B cell (primary cell): ENCODE results near the gene KRT20. TPM values are rescaled to one million over a fixed set of nuclear protein-coding genes. Genes with fewer than 3 reads are reported as not detected.

Source experiments
- ATAC-seq: fragments of 200-7000 bp; cut with Tn5 transposase; one replicate; pipeline ENCODE4 v1.10.0; 2021; ENCODE audit warnings: low read depth, mild to moderate bottlenecking, moderate number of reproducible peaks, moderate library complexity
- CTCF ChIA-PET: fragments of 350-600 bp; sonication (Branson Sonifier 250); formaldehyde crosslinking; loops from one replicate; lab custom pipeline; 2021; ENCODE audit warnings: antibody characterized with exemption, inconsistent platforms; lab: Charles Lee
- POLR2A ChIA-PET: fragments of 350-600 bp; sonication (Branson Sonifier 250); formaldehyde crosslinking; loops from one replicate; lab custom pipeline; 2021; ENCODE audit warnings: antibody characterized with exemption; lab: Charles Lee
- DNase-seq: peaks from one replicate; pipeline ENCODE4 v3.0.0; 2013
- H2AFZ ChIP-seq: 2 replicates; pipeline ENCODE4 v1.6.1; 2012; ENCODE audit warnings: mild to moderate bottlenecking, low read depth, low read length; ENCODE audit not compliant: insufficient read depth, poor library complexity, severe bottlenecking
- H3K27ac ChIP-seq, 2 donors: 1 replicate in 1 of 2; 2 replicates in 1 of 2; pipeline ENCODE4 v1.5.1; 2012 to 2013; ENCODE audit warnings: low read length in 2 of 2, mild to moderate bottlenecking in 2 of 2, moderate library complexity in 1 of 2
- H3K27me3 ChIP-seq, 4 experiments: fragments of 200-600 bp in 1 of 4; sonication (generic) in 1 of 4; replicated peaks in 1 of 4; 1 replicate in 2 of 4; 2 replicates in 2 of 4; pipeline versions ENCODE4 v1.6.1 to v1.7.0; 2013 to 2016; ENCODE audit warnings: low read length in 3 of 4, mild to moderate bottlenecking in 2 of 4, mixed read lengths in 1 of 4, moderate library complexity in 1 of 4; ENCODE audit not compliant: insufficient read depth in 4 of 4, control insufficient read depth in 3 of 4; ENCODE audit errors: control extremely low read depth in 1 of 4
- H3K36me3 ChIP-seq, 2 experiments: replicated peaks in 1 of 2; 1 replicate in 1 of 2; 2 replicates in 1 of 2; pipeline versions ENCODE4 v1.6.1 to v1.7.1; 2013; ENCODE audit warnings: low read length in 1 of 2; ENCODE audit not compliant: insufficient read depth in 2 of 2, control insufficient read depth in 1 of 2; ENCODE audit errors: control extremely low read depth in 1 of 2, extremely low read depth in 1 of 2
- H3K4me1 ChIP-seq, 2 donors: fragments of 200-600 bp in 1 of 2; sonication (generic) in 1 of 2; 1 replicate in 1 of 2; 2 replicates in 1 of 2; pipeline versions ENCODE4 v1.5.1 to v1.6.1; 2013 to 2017; ENCODE audit warnings: low read length in 2 of 2; ENCODE audit not compliant: control insufficient read depth in 2 of 2, insufficient read depth in 2 of 2
- H3K4me2 ChIP-seq: replicated peaks from 2 replicates; pipeline ENCODE3; 2012; ENCODE audit warnings: mild to moderate bottlenecking, low read depth, low read length; ENCODE audit not compliant: poor library complexity, severe bottlenecking
- H3K4me3 ChIP-seq, 5 experiments: fragments of 200-600 bp in 1 of 5; sonication (generic) in 1 of 5; 1 replicate in 3 of 5; 2 replicates in 2 of 5; pipeline versions ENCODE4 v1.5.1 to v1.7.0; 2011 to 2016; ENCODE audit warnings: low read length in 4 of 5, mild to moderate bottlenecking in 4 of 5, low read depth in 2 of 5, control low read depth in 1 of 5, moderate library complexity in 1 of 5; ENCODE audit not compliant: insufficient read depth in 1 of 5; ENCODE audit errors: control extremely low read depth in 1 of 5, extremely low read depth in 1 of 5
- H3K79me2 ChIP-seq: fragments of 200-600 bp; sonication (generic); one replicate; pipeline ENCODE4 v1.6.0; 2016; ENCODE audit warnings: low read length; ENCODE audit not compliant: control insufficient read depth, insufficient read depth
- H3K9ac ChIP-seq: fragments of 200-600 bp; sonication (generic); 2 replicates; pipeline ENCODE4 v1.6.1; 2017; ENCODE audit warnings: mild to moderate bottlenecking, low read length, moderate library complexity
- H3K9me3 ChIP-seq, 3 donors: one replicate each; pipeline versions ENCODE4 v1.6.1 to v1.7.1; 2013; ENCODE audit warnings: low read length in 2 of 3; ENCODE audit not compliant: control insufficient read depth in 2 of 3, insufficient read depth in 1 of 3; ENCODE audit errors: control extremely low read depth in 1 of 3
- H4K20me1 ChIP-seq: 2 replicates; pipeline ENCODE4 v1.6.0; 2012; ENCODE audit warnings: mild to moderate bottlenecking, low read length; ENCODE audit not compliant: insufficient read depth, control insufficient read depth, poor library complexity, severe bottlenecking
- H3K27ac Mint-ChIP-seq: one replicate; pipeline ENCODE4 v1.8.0; 2021; ENCODE audit warnings: mixed read lengths
- H3K27me3 Mint-ChIP-seq: one replicate; pipeline ENCODE4 v1.8.0; 2021; ENCODE audit warnings: mixed read lengths
- H3K4me1 Mint-ChIP-seq: one replicate; pipeline ENCODE4 v1.8.0; 2021; ENCODE audit warnings: mixed read lengths
- H3K4me3 Mint-ChIP-seq: one replicate; pipeline ENCODE4 v1.8.0; 2021; ENCODE audit warnings: mixed read lengths
- H3K9me3 Mint-ChIP-seq: one replicate; pipeline ENCODE4 v1.8.0; 2022; ENCODE audit warnings: mixed read lengths; ENCODE audit not compliant: insufficient read depth
- EZH2 ChIP-seq: IDR thresholded peaks from 2 replicates; pipeline ENCODE4 v1.6.1; 2012; ENCODE audit warnings: borderline replicate concordance, low read depth, mild to moderate bottlenecking, moderate library complexity, low read length; ENCODE audit not compliant: insufficient read depth, poor library complexity, severe bottlenecking
- WGBS: methylation state at CpG from one replicate; pipeline ENCODE4 v1.1.5; 2013; ENCODE audit warnings: missing lambda C conversion rate; ENCODE audit not compliant: insufficient coverage; 5-methylcytosine and 5-hydroxymethylcytosine counted together
- intact Hi-C: fragments of 100-400 bp; cut with micrococcal nuclease; formaldehyde crosslinking; loops from one replicate; pipeline ENCODE4 v1.10.0; 2022
- polyA plus RNA-seq: library from polyadenylated mRNA; depleted of rRNA; stranded (reverse); fragments of >200 nt; gene quantifications from 2 replicates; pipeline ENCODE4 v1.2.3, GENCODE V29; 2012
- total RNA-seq, 2 donors: library from RNA; stranded (reverse); fragments of 120-200 nt in 1 of 2; gene quantifications; 1 replicate in 1 of 2; 2 replicates in 1 of 2; pipeline versions ENCODE4 v1.2.3 to v1.2.4, GENCODE V29; 2013 to 2022
- TF ChIP-seq, protein P1 (sequence below): fragments of 200-600 bp; IDR thresholded peaks from one replicate; pipeline ENCODE4 v1.8.0; 2022; ENCODE audit warnings: antibody characterized with exemption, mild to moderate bottlenecking

KRT20 gene
- total and polyA plus RNA-seq, 2 donors (not counting 1 experiment from before 2014, with no cell fraction given), result not detected

DNA sequence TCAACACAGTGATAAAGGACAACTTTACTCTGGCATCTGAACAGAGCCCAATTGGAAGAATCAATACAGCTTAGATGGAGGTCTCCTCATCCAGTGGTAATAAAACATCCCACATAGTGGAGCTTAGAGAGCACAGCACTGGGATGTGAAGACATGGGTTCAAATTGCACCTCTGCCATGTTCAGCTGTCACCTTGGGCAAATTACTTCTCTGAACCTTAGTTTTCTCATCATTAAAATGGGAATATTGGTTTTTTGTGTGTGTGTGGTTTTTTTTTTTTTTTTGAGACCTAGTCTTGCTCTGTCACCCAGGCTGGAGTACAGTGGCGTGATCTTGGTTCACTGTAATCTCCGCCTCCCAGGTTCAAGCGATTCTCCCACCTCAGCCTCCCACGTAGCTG lies 49.0 kb downstream of the KRT20 start:
- H3K4me3 ChIP-seq, result no peak overlapping the region
- Mint-ChIP-seq H3K4me3 (no peak overlapping the region), H3K4me1 (no peaks in the 10 kb centered on the region), H3K9me3 (no peaks in the 10 kb centered on the region), H3K27me3 (peaks cover 11% of the 10 kb centered on the region), H3K27ac (no peak overlapping the region)
- TF ChIP-seq, protein P1, sequence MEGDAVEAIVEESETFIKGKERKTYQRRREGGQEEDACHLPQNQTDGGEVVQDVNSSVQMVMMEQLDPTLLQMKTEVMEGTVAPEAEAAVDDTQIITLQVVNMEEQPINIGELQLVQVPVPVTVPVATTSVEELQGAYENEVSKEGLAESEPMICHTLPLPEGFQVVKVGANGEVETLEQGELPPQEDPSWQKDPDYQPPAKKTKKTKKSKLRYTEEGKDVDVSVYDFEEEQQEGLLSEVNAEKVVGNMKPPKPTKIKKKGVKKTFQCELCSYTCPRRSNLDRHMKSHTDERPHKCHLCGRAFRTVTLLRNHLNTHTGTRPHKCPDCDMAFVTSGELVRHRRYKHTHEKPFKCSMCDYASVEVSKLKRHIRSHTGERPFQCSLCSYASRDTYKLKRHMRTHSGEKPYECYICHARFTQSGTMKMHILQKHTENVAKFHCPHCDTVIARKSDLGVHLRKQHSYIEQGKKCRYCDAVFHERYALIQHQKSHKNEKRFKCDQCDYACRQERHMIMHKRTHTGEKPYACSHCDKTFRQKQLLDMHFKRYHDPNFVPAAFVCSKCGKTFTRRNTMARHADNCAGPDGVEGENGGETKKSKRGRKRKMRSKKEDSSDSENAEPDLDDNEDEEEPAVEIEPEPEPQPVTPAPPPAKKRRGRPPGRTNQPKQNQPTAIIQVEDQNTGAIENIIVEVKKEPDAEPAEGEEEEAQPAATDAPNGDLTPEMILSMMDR, result no peak
- no peak for TF ChIP-seq EZH2
- peaks cover 0 to 1% of the 10 kb centered on the region in 2 experiments for H3K36me3 ChIP-seq
- H3K4me1 ChIP-seq, result no peaks in the 10 kb centered on the region
- no peak overlapping the region for H3K4me2 ChIP-seq
- intact Hi-C loops, result no loop called here
- H4K20me1 ChIP-seq, result no peaks in the 10 kb centered on the region
- ChIA-PET POLR2A (no interaction called here), CTCF (interaction anchor here (1.7 kb wide), 1 partner anchor 20 kb away, joined by 4 read pairs; no protein-coding TSS in a partner anchor)
- no peaks in the 10 kb centered on the region for H3K27me3 ChIP-seq
- no CpG with 5 or more reads among the region's 4 CpGs for WGBS
- DNase-seq (no peak), ATAC-seq (no peak)
- no peak overlapping the region for H2AFZ ChIP-seq
- H3K9ac ChIP-seq, result no peak overlapping the region
- H3K79me2 ChIP-seq, result no peaks in the 10 kb centered on the region
- no peak overlapping the region for H3K27ac ChIP-seq
- no peaks in the 10 kb centered on the region for H3K9me3 ChIP-seq

DNA sequence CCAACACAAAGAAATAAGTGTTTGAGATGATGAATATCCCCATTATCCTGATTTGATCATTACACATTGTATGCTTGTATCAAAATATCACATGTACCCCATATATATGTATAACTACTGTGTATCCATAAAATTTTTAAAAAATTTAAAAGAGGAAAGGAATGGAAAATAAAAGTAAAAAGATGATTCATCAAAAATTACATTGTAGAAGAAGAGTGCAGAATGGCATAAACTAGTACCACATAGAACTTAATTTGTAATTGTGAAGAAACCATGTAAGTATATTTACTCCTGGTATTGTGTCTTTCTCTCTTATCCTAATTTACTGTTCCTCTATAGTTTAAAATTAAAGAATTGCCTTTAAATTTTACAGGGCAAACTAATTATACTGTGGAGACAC lies 51.2 kb downstream of the KRT20 start:
- H4K20me1 ChIP-seq, result no peaks in the 10 kb centered on the region
- H3K27me3 ChIP-seq, result no peaks in the 10 kb centered on the region
- intact Hi-C loops, result no loop called here
- POLR2A ChIA-PET, result no interaction called here
- no peak overlapping the region for H3K4me3 ChIP-seq
- CTCF ChIA-PET, result no interaction called here
- H3K9me3 ChIP-seq, result no peaks in the 10 kb centered on the region
- no peak overlapping the region for H3K4me3 Mint-ChIP-seq
- DNase-seq (no peak), ATAC-seq (no peak)
- H3K27ac ChIP-seq, result no peak overlapping the region
- TF ChIP-seq, protein P1, result no peak
- no peak for TF ChIP-seq EZH2
- no peaks in the 10 kb centered on the region for H3K79me2 ChIP-seq
- H3K4me1 ChIP-seq, result no peaks in the 10 kb centered on the region
- no peak overlapping the region for H3K4me2 ChIP-seq
- no peak overlapping the region for H3K27ac Mint-ChIP-seq
- no peaks in the 10 kb centered on the region for H3K27me3 Mint-ChIP-seq
- no peak overlapping the region for H3K9ac ChIP-seq
- no peaks in the 10 kb centered on the region for H3K4me1 Mint-ChIP-seq
- peaks cover 3% of the 10 kb centered on the region for H3K9me3 Mint-ChIP-seq
- no peak overlapping the region for H2AFZ ChIP-seq
- H3K36me3 ChIP-seq, result peaks cover 0 to 1% of the 10 kb centered on the region in 2 experiments
